HUES64 (cell line): ENCODE results near the gene SLC15A4.
"Not testable (repeated sequence)": the region's sequence is repeated elsewhere in the genome, so short reads cannot be mapped to it uniquely, and the experiment has no call there.

Source experiments
- H3K27ac ChIP-seq: 2 replicates; pipeline ENCODE4 v1.7.0; 2013; ENCODE audit warnings: low read depth, low read length, inconsistent platforms
- H3K27me3 ChIP-seq: 2 replicates; pipeline ENCODE4 v1.6.1; 2013; ENCODE audit warnings: mild to moderate bottlenecking, low read length; ENCODE audit not compliant: insufficient read depth
- H3K36me3 ChIP-seq: 2 replicates; pipeline ENCODE4 v1.6.1; 2013; ENCODE audit warnings: mild to moderate bottlenecking, low read length; ENCODE audit not compliant: insufficient read depth
- H3K4me1 ChIP-seq: 2 replicates; pipeline ENCODE4 v1.6.1; 2013; ENCODE audit warnings: mild to moderate bottlenecking, low read length, moderate library complexity; ENCODE audit not compliant: insufficient read depth
- H3K4me3 ChIP-seq: 2 replicates; pipeline ENCODE4 v1.5.1; 2013; ENCODE audit warnings: mild to moderate bottlenecking, low read length, moderate library complexity
- H3K9ac ChIP-seq: 2 replicates; pipeline ENCODE4 v1.6.1; 2013; ENCODE audit warnings: mild to moderate bottlenecking, low read depth, low read length
- H3K9me3 ChIP-seq: 2 replicates; pipeline ENCODE4 v1.6.1; 2013; ENCODE audit warnings: low read depth, low read length; ENCODE audit not compliant: insufficient read depth
- WGBS: fragments of 150-250, 120-280 bp; methylation state at CpG from one replicate; pipeline ENCODE4 v1.1.7; 2013; ENCODE audit warnings: missing lambda C conversion rate; 5-methylcytosine and 5-hydroxymethylcytosine counted together

SLC15A4 gene

GRCh38 chr12:128843538-128843937 lies 19.8 kb upstream of the SLC15A4 start:
- Histone ChIP-seq H3K27ac (no peak overlapping the region), H3K36me3 (no peaks in the 10 kb centered on the region), H3K27me3 (no peaks in the 10 kb centered on the region), H3K9me3 (no peaks in the 10 kb centered on the region), H3K9ac (no peak overlapping the region), H3K4me1 (no peaks in the 10 kb centered on the region), H3K4me3 (no peak overlapping the region)
- 95% methylated on average over 4 of the region's 4 CpGs for WGBS

- WGBS: 92% methylated on average over 11 of the region's 11 CpGs
- H3K27me3 ChIP-seq: no peaks in the 10 kb centered on the region
- H3K9me3 ChIP-seq: no peaks in the 10 kb centered on the region
- H3K4me3 ChIP-seq: no peak overlapping the region
- H3K9ac ChIP-seq: no peak overlapping the region
- H3K4me1 ChIP-seq: no peaks in the 10 kb centered on the region
- H3K27ac ChIP-seq: no peak overlapping the region
- H3K36me3 ChIP-seq: no peaks in the 10 kb centered on the region
These were observed 18.8 kb upstream of the SLC15A4 start for GRCh38 chr12:128842579-128842978.

- Histone ChIP-seq H3K27ac (no peak overlapping the region), H3K4me3 (no peak overlapping the region), H3K27me3 (no peaks in the 10 kb centered on the region), H3K4me1 (no peaks in the 10 kb centered on the region), H3K9me3 (no peaks in the 10 kb centered on the region), H3K9ac (no peak overlapping the region), H3K36me3 (no peaks in the 10 kb centered on the region)
- WGBS: 75% methylated on average over 8 of the region's 8 CpGs
These were observed 17.2 kb upstream of the SLC15A4 start for GRCh38 chr12:128840862-128841468.

GRCh38 chr12:128839885-128840284 lies 16.1 kb upstream of the SLC15A4 start:
- H3K4me1 ChIP-seq, H3K27ac ChIP-seq, H3K4me3 ChIP-seq, H3K9me3 ChIP-seq, H3K27me3 ChIP-seq, H3K9ac ChIP-seq, H3K36me3 ChIP-seq: not testable (repeated sequence)
- WGBS: 79% methylated on average over 12 of the region's 12 CpGs

- Histone ChIP-seq H3K27ac (no peak overlapping the region), H3K9me3 (no peaks in the 10 kb centered on the region), H3K36me3 (no peaks in the 10 kb centered on the region), H3K4me3 (no peak overlapping the region), H3K27me3 (no peaks in the 10 kb centered on the region), H3K9ac (no peak overlapping the region), H3K4me1 (no peaks in the 10 kb centered on the region)
- 97% methylated on average over 10 of the region's 10 CpGs for WGBS
These were observed 9.7 kb upstream of the SLC15A4 start for GRCh38 chr12:128833418-128833817.

- Histone ChIP-seq H3K4me1 (no peaks in the 10 kb centered on the region), H3K36me3 (0 out of 2 replicates have a peak, but pooled peaks cover 2% of the 10 kb centered on the region), H3K4me3 (no peak overlapping the region), H3K9me3 (no peaks in the 10 kb centered on the region), H3K27me3 (no peaks in the 10 kb centered on the region), H3K9ac (no peak overlapping the region), H3K27ac (no peak overlapping the region)
- 97% methylated on average over 6 of the region's 7 CpGs for WGBS
These were observed 6.7 kb upstream of the SLC15A4 start for GRCh38 chr12:128830505-128830893.

- no peaks in the 10 kb centered on the region for H3K9me3 ChIP-seq
- H3K4me3 ChIP-seq: no peak overlapping the region
- no peak overlapping the region for H3K27ac ChIP-seq
- WGBS: 79% methylated on average over 8 of the region's 8 CpGs
- H3K4me1 ChIP-seq: peaks cover under 1% of the 10 kb centered on the region; the same call in 1 of the 2 replicates
- H3K36me3 ChIP-seq: 0 out of 2 replicates have a peak, but pooled peaks cover 2% of the 10 kb centered on the region
- H3K9ac ChIP-seq: no peak overlapping the region
- no peaks in the 10 kb centered on the region for H3K27me3 ChIP-seq
These were observed 6.2 kb upstream of the SLC15A4 start for GRCh38 chr12:128829861-128830504.

GRCh38 chr12:128827724-128828123 lies 4.0 kb upstream of the SLC15A4 start:
- peaks cover 5% of the 10 kb centered on the region; the same call in 1 of the 2 replicates for H3K4me1 ChIP-seq
- H3K9ac ChIP-seq: no peak overlapping the region
- no peak overlapping the region for H3K4me3 ChIP-seq
- no peak overlapping the region for H3K27ac ChIP-seq
- H3K36me3 ChIP-seq: 0 out of 2 replicates have a peak, but pooled peaks cover 2% of the 10 kb centered on the region
- WGBS: 85% methylated on average over 2 of the region's 2 CpGs
- H3K27me3 ChIP-seq: no peaks in the 10 kb centered on the region
- no peaks in the 10 kb centered on the region for H3K9me3 ChIP-seq

- no peaks in the 10 kb centered on the region for H3K27me3 ChIP-seq
- H3K9ac ChIP-seq: no peak overlapping the region
- peaks cover 9% of the 10 kb centered on the region; the same call in 1 of the 2 replicates for H3K36me3 ChIP-seq
- no peak overlapping the region for H3K4me3 ChIP-seq
- peaks cover 5% of the 10 kb centered on the region; the same call in 1 of the 2 replicates for H3K4me1 ChIP-seq
- no peaks in the 10 kb centered on the region for H3K9me3 ChIP-seq
- H3K27ac ChIP-seq: no peak overlapping the region
- WGBS: 91% methylated on average over 4 of the region's 4 CpGs
These were observed 2.1 kb upstream of the SLC15A4 start for GRCh38 chr12:128825835-128826234.

GRCh38 chr12:128823216-128823915 lies 392 bp downstream of the SLC15A4 start:
- H3K4me1 ChIP-seq: peaks cover 16% of the 10 kb centered on the region; the same call in 1 of the 2 replicates
- WGBS: under 1% methylated on average over 88 of the region's 88 CpGs

GRCh38 chr12:128820723-128821432 lies 2.9 kb downstream of the SLC15A4 start:
- WGBS: 90% methylated on average over 7 of the region's 7 CpGs
- Histone ChIP-seq H3K9ac (no peak overlapping the region), H3K9me3 (no peaks in the 10 kb centered on the region), H3K27me3 (no peaks in the 10 kb centered on the region), H3K4me1 (peaks cover 29% of the 10 kb centered on the region), H3K4me3 (no peak overlapping the region), H3K36me3 (peaks cover 13% of the 10 kb centered on the region; the same call in 1 of the 2 replicates), H3K27ac (no peak overlapping the region)

More at GRCh38 chr12:128823216-128823915, 392 bp downstream of the SLC15A4 start:
- H3K9me3 ChIP-seq: no peaks in the 10 kb centered on the region
- H3K27ac ChIP-seq: peak overlapping the region; percentile 83; the same call in 1 of the 2 replicates
- no peaks in the 10 kb centered on the region for H3K27me3 ChIP-seq
- peaks cover 16% of the 10 kb centered on the region; the same call in 1 of the 2 replicates for H3K36me3 ChIP-seq
- H3K4me3 ChIP-seq: peak overlapping the region; percentile 98
- peak overlapping the region; percentile 94 for H3K9ac ChIP-seq
